Colon (tissue), 2 donors: Measurements from ENCODE around the gene COL4A4.

Experiments used
- FAIRE-seq: peaks from 2 replicates; lab custom pipeline; 2012; peaks lifted over from hg19 to GRCh38; lab: Jason Lieb, UNC
- donor health status: control.
- donor health status: control.

Gene COL4A4

GRCh38 chr2:226979004-226979403 lies 185.0 kb downstream of the COL4A4 start:
- FAIRE-seq, result no peak

GRCh38 chr2:226978300-226978699 lies 185.7 kb downstream of the COL4A4 start:
- FAIRE-seq, result no peak

- no peak for FAIRE-seq
These were observed 186.2 kb downstream of the COL4A4 start for GRCh38 chr2:226977775-226978190.

- FAIRE-seq, result no peak
These were observed 190.2 kb downstream of the COL4A4 start for GRCh38 chr2:226973816-226974215.

GRCh38 chr2:226971770-226972169 lies 192.2 kb downstream of the COL4A4 start:
- FAIRE-seq, result no peak

GRCh38 chr2:226971084-226971483 lies 192.9 kb downstream of the COL4A4 start:
- FAIRE-seq, result no peak

- FAIRE-seq, result no peak
These were observed 193.6 kb downstream of the COL4A4 start for GRCh38 chr2:226970362-226970761.

- FAIRE-seq, result no peak
These were observed 194.5 kb downstream of the COL4A4 start for GRCh38 chr2:226969417-226970080.

GRCh38 chr2:226965376-226965775 lies 198.6 kb downstream of the COL4A4 start:
- FAIRE-seq, result no peak

- FAIRE-seq, result no peak
These were observed 200.5 kb downstream of the COL4A4 start for GRCh38 chr2:226963528-226963927.

GRCh38 chr2:226962176-226962773 lies 201.7 kb downstream of the COL4A4 start:
- FAIRE-seq, result no peak

- FAIRE-seq, result no peak
These were observed 204.6 kb downstream of the COL4A4 start for GRCh38 chr2:226959418-226959817.

- no peak for FAIRE-seq
These were observed 207.3 kb downstream of the COL4A4 start for GRCh38 chr2:226956659-226957058.

- no peak for FAIRE-seq
These were observed 210.2 kb downstream of the COL4A4 start for GRCh38 chr2:226953826-226954225.

- no peak for FAIRE-seq
These were observed 210.8 kb downstream of the COL4A4 start for GRCh38 chr2:226953206-226953605.
